Right atrium auricular region (tissue), 2 donors: Measurements from ENCODE around the gene CENPW. TPM values are rescaled to one million over a fixed set of nuclear protein-coding genes. Genes with fewer than 3 reads are reported as not detected.
A peak's percentile ranks its signal among the peaks of the same experiment; 100 is the strongest.

Experiments used
- DNase-seq: peaks from one replicate; pipeline ENCODE4 v3.0.0-alpha.2; 2019; ENCODE audit warnings: low spot score
- H3K27ac ChIP-seq, 2 donors: fragments of 200-600 bp; sonication (generic); 1 replicate in 1 of 2; 2 replicates in 1 of 2; pipeline ENCODE4 v1.5.1; 2016 to 2019
- H3K27me3 ChIP-seq, 2 donors: fragments of 200-600 bp; sonication (generic); one replicate each; pipeline versions ENCODE4 v1.5.1 to v1.6.0; 2017 to 2019
- H3K36me3 ChIP-seq: fragments of 200-600 bp; sonication (generic); one replicate; pipeline ENCODE4 v1.5.1; 2016
- H3K4me1 ChIP-seq, 2 donors: fragments of 200-600 bp; sonication (generic); one replicate each; pipeline versions ENCODE4 v1.5.1 to v1.6.0; 2017 to 2019
- H3K4me3 ChIP-seq, 2 donors: fragments of 200-600 bp; sonication (generic); 1 replicate in 1 of 2; 2 replicates in 1 of 2; pipeline ENCODE4 v1.5.1; 2017 to 2019; ENCODE audit warnings: mild to moderate bottlenecking in 1 of 2, moderate library complexity in 1 of 2
- H3K9me3 ChIP-seq, 2 donors: fragments of 200-600 bp; sonication (generic); one replicate each; pipeline ENCODE4 v1.5.1; 2019
- total RNA-seq, 2 donors: library from RNA; depleted of rRNA; stranded (reverse); fragments of >200 nt; gene quantifications; one replicate each; pipeline ENCODE4 v1.1.0, GENCODE V29; 2016
- TF ChIP-seq, protein P1 (sequence below), 2 donors: fragments of 200-600 bp; sonication (generic); IDR thresholded peaks; one replicate each; pipeline ENCODE4 v1.5.1; 2019; ENCODE audit warnings: antibody characterized with exemption in 2 of 2

CENPW gene
- total RNA-seq, 2 donors from 2014 or later: not detected

DNA sequence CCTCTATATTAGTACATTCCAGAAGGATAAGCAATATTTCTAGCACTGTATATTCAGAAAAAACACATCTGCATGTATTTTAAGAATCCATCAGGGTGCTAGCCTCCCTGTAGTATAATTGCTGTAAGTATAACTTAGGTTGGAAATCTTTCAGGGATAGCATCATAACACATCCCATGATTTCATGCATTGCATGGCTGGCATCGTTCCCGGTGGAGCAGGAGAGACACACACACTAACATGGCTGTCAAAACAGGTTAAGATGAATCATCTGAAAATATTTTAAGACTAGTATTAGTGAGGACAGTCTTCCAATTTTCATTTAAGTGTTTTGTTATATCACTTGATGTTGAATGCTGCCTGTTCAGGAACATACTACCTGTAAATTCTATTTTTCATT, 32.1 kb upstream of the CENPW start:
- Histone ChIP-seq H3K27me3 (no peaks in the 10 kb centered on the region), H3K27ac (no peak overlapping the region), H3K9me3 (no peaks in the 10 kb centered on the region), H3K36me3 (no peaks in the 10 kb centered on the region), H3K4me3 (no peak overlapping the region), H3K4me1 (no peaks in the 10 kb centered on the region)
- TF ChIP-seq, protein P1, sequence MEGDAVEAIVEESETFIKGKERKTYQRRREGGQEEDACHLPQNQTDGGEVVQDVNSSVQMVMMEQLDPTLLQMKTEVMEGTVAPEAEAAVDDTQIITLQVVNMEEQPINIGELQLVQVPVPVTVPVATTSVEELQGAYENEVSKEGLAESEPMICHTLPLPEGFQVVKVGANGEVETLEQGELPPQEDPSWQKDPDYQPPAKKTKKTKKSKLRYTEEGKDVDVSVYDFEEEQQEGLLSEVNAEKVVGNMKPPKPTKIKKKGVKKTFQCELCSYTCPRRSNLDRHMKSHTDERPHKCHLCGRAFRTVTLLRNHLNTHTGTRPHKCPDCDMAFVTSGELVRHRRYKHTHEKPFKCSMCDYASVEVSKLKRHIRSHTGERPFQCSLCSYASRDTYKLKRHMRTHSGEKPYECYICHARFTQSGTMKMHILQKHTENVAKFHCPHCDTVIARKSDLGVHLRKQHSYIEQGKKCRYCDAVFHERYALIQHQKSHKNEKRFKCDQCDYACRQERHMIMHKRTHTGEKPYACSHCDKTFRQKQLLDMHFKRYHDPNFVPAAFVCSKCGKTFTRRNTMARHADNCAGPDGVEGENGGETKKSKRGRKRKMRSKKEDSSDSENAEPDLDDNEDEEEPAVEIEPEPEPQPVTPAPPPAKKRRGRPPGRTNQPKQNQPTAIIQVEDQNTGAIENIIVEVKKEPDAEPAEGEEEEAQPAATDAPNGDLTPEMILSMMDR (IDR thresholded peaks at IDR 0.05): no peak
- no peak for DNase-seq

DNA sequence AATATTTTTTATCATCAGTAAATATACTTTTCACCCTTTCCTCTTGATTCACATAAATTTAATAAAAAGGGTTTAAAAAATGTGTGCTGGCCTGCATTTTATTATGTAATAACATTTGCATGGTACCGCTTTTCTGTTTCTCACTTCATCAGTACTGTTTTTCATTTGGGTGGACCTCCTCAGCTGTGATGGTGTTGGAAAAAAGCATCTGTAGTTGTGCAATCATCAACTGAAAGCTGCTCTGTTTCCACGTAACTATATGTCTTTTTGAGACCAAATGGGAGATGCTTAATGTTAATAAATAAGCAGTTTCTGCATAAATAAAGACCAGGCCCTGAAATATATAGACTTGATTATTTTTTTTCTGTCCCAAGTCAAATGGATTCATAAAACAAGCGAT, 31.6 kb upstream of the CENPW start:
- Histone ChIP-seq H3K36me3 (no peaks in the 10 kb centered on the region), H3K9me3 (no peaks in the 10 kb centered on the region), H3K27ac (no peak overlapping the region), H3K4me3 (no peak overlapping the region), H3K4me1 (no peaks in the 10 kb centered on the region), H3K27me3 (no peaks in the 10 kb centered on the region)
- DNase-seq: no peak
- TF ChIP-seq, protein P1 (IDR thresholded peaks at IDR 0.05): no peak

DNA sequence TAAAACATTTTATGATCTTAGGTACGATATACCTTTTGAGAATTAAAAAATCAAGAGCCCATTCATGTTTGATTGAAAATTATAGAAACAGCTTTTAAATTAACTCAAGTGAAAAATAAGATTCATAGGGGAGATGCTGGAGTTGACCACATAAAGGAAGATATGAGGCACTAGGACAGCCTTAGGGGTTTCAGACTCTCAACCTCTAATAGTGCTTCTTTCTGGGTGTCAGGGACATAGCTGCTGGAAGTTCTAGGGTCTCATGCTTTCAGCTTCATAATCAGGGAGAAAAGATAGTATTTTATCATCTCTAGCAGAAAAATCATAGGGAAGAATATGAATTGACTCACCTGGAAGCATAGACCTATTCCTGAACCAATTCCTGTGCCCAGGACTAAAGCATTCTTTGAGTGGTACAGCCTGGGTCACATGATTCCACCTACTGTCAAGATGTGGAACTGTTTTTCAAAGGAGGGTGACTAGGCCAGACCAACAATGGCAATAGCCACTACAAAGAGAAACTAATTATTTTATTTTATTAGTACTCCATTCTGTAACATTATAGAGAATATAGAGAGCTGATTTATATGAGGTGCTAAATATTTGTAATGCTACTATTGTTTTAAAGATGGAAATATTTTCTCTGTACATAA, 27.8 kb upstream of the CENPW start:
- TF ChIP-seq, protein P1 (IDR thresholded peaks at IDR 0.05): peak in 1 of 2 donors; percentile 15
- Histone ChIP-seq H3K4me1 (no peaks in the 10 kb centered on the region), H3K27ac (no peak overlapping the region), H3K36me3 (no peaks in the 10 kb centered on the region), H3K9me3 (no peaks in the 10 kb centered on the region), H3K27me3 (no peaks in the 10 kb centered on the region), H3K4me3 (no peak overlapping the region)
- DNase-seq: no peak

DNA sequence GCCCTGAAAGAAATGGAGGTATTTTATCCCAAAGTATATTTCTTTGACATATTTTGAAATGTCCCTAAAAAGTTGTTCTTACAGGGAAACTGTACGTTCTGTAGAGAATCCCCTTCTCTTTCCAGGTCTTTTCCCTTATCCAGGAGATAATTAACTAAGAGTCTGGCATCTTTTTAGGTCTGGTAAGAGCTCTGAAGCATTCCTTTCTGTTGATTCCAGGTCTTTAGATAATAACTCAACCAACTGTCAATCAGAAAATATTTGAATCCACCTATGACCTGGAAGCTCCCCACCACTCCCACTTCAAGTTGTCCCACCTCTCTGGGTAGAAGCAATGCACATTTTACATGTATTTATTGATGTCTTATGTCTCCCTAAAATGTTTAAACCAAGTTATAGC, 26.0 kb upstream of the CENPW start:
- H3K4me1 ChIP-seq: no peaks in the 10 kb centered on the region
- H3K9me3 ChIP-seq: no peaks in the 10 kb centered on the region
- no peak for DNase-seq
- H3K27me3 ChIP-seq: no peaks in the 10 kb centered on the region
- H3K4me3 ChIP-seq: no peak overlapping the region
- no peaks in the 10 kb centered on the region for H3K36me3 ChIP-seq
- TF ChIP-seq, protein P1 (IDR thresholded peaks at IDR 0.05): no peak
- no peak overlapping the region for H3K27ac ChIP-seq

DNA sequence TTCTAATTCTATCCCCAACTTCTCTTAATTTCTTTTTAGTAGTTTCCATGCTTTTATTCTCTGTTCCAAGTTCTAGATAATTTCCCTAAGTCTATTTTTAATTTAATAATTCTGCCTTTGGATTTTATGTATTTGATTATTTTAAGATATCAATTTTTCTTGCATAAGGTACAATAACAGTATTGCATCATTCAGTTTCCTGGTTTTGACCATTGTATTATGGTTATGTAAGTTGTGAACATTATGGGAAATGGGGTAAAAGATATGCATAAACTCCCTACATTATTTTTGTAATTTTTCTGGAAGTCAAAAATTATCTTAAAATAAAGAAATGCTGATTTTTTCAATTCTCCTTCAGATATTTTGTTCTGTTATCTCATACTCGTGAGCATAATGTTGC, 21.1 kb upstream of the CENPW start:
- H3K27me3 ChIP-seq: no peaks in the 10 kb centered on the region
- H3K9me3 ChIP-seq: no peaks in the 10 kb centered on the region
- TF ChIP-seq, protein P1 (IDR thresholded peaks at IDR 0.05): no peak
- H3K36me3 ChIP-seq: no peaks in the 10 kb centered on the region
- H3K4me1 ChIP-seq: no peaks in the 10 kb centered on the region
- no peak overlapping the region for H3K4me3 ChIP-seq
- no peak for DNase-seq
- no peak overlapping the region for H3K27ac ChIP-seq

DNA sequence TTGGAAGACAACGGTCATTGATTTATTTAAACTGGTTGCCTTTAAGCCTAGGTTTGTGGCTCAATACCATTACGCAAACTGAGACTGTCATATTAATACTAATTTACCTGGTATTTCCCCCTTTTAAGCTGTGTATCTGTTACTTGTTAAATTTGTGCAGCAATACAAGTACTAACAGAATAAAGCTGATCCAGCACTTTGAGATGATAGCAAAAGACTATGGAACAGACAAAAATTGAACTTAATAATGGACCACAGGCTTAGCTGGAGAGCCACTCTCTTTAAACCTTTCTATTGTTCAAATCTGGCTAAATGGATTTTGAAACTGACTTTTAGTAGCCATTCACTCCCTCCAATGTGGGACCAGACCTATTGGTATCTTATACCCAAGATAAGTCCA, 6.2 kb upstream of the CENPW start:
- no peaks in the 10 kb centered on the region for H3K36me3 ChIP-seq
- DNase-seq: no peak
- H3K27me3 ChIP-seq: no peaks in the 10 kb centered on the region
- H3K27ac ChIP-seq: no peak overlapping the region
- no peak overlapping the region for H3K4me3 ChIP-seq
- H3K9me3 ChIP-seq: no peaks in the 10 kb centered on the region
- H3K4me1 ChIP-seq: no peaks in the 10 kb centered on the region
- TF ChIP-seq, protein P1 (IDR thresholded peaks at IDR 0.05): no peak
